Pancreas (tissue), 10 donors: ENCODE measurements around the gene BEST1. TPM values are rescaled to one million over a fixed set of nuclear protein-coding genes. Genes with fewer than 3 reads are reported as not detected.

ENCODE experiments used
- ATAC-seq, 4 donors: fragments of 200-7000 bp; cut with Tn5 transposase; one replicate each; pipeline versions ENCODE4 v1.8.0 to v1.9.1; 2020; ENCODE audit warnings: mild to moderate bottlenecking in 4 of 4, moderate library complexity in 4 of 4
- DNase-seq, 6 donors: peaks; one replicate each; pipeline ENCODE4 v3.0.0-alpha.2; 2020
- FAIRE-seq: peaks from 2 replicates; lab custom pipeline; 2012; peaks lifted over from hg19 to GRCh38; lab: Jason Lieb, UNC
- H3K27ac ChIP-seq, 4 donors: fragments of 200-600 bp; sonication (generic); 1 replicate in 3 of 4; 2 replicates in 1 of 4; pipeline versions ENCODE4 v1.5.0 to v1.8.0; 2020
- H3K27me3 ChIP-seq, 4 donors: fragments of 200-600 bp; one replicate each; pipeline ENCODE4 v1.8.0; 2021
- H3K36me3 ChIP-seq, 3 donors: fragments of 200-600 bp; sonication (generic) in 1 of 3; one replicate each; pipeline versions ENCODE4 v1.5.0 to v1.8.0; 2020 to 2021
- H3K4me1 ChIP-seq, 3 donors: fragments of 200-600 bp; one replicate each; pipeline ENCODE4 v1.8.0; 2021
- H3K4me3 ChIP-seq, 4 donors: fragments of 200-600 bp; sonication (generic) in 2 of 4; one replicate each; pipeline versions ENCODE4 v1.5.0 to v1.8.0; 2020 to 2021
- H3K9me3 ChIP-seq, 4 donors: fragments of 200-600 bp; one replicate each; pipeline ENCODE4 v1.8.0; 2021
- CTCF ChIP-seq, 4 donors: fragments of 200-600 bp; sonication (generic) in 3 of 4; IDR thresholded peaks; one replicate each; pipeline versions ENCODE4 v1.5.0 to v1.8.0; 2021; ENCODE audit warnings: antibody characterized with exemption in 4 of 4
- WGBS, 2 donors: extraction: QIAGEN DNeasy Blood & Tissue Kit; methylation state at CpG; one replicate each; pipeline ENCODE4 v1.1.7; 2013; 5-methylcytosine and 5-hydroxymethylcytosine counted together
- intact Hi-C, 3 donors: fragments of 100-400 bp; cut with DNase I; formaldehyde crosslinking; loops; one replicate each; pipeline versions ENCODE4 v1.11.1 to v1.14.2; 2022
- polyA plus RNA-seq, 2 donors: library from polyadenylated mRNA; stranded (reverse); fragments of 200-250 nt; gene quantifications; one replicate each; pipeline ENCODE4 v1.2.3, GENCODE V29; 2013
- total RNA-seq, 6 donors: library from RNA; stranded (reverse); fragmentation: NEBNext Ultra II Directional in 4 of 6; extraction: Animal tissue kit (Norgen Biotek cat#: 25700) in 4 of 6; gene quantifications; one replicate each; pipeline versions ENCODE4 v1.2.1 to v1.2.4, GENCODE V29; 2021 to 2023
- donor health status: healthy with polysubstance abuse.
- donor health status: DM: no; HTN: no; CAD: no; lungs with moderate emphysema.
- donor health status: DM: no; HTN: no; CAD: no.
- donor health status: control.
- donor health status: control.
- donor health status: Bipolar disorder and iron deficiency.
- donor health status: DM: yes; HTN: yes; CAD: no.
- donor health status: DM: no; HTN: no; CAD: no.
- donor health status: DM: no; HTN: no; CAD: no.
- donor health status: DM: yes; HTN: yes; CAD: no.

BEST1 gene
- total and polyA plus RNA-seq, 8 donors = 0.43 to 2.4 (median 1.1) TPM

GRCh38 chr11:61946894-61947293, 3.3 kb upstream of the BEST1 start:
- WGBS, 2 donors = 88 to 94% methylated on average over 5 of the region's 5 CpGs
- Histone ChIP-seq H3K9me3 (no peaks in the 10 kb centered on the region), H3K4me3 (no peak overlapping the region), H3K4me1 (peaks cover 11 to 18% (median 17%) of the 10 kb centered on the region in 3 donors), H3K27me3 (no peaks in the 10 kb centered on the region), H3K36me3 (no peaks in the 10 kb centered on the region), H3K27ac (no peak overlapping the region)
- ATAC-seq = no peak
- intact Hi-C loops = loop anchor here (2.0 to 10.0 kb wide), 2 partner anchors 48 to 142 kb away; no protein-coding TSS in a partner anchor
- no peak for TF ChIP-seq CTCF (IDR thresholded peaks at IDR 0.05)
- no peak for DNase-seq
- no peak for FAIRE-seq

GRCh38 chr11:61947486-61948210, 2.5 kb upstream of the BEST1 start:
- DNase-seq (peak; percentile 75 to 91 (median 86)), ATAC-seq (peak; percentile 67 to 90 (median 85)), FAIRE-seq (no peak)
- Histone ChIP-seq H3K4me3 (no peak overlapping the region), H3K36me3 (no peaks in the 10 kb centered on the region), H3K4me1 (peaks cover 11 to 18% (median 17%) of the 10 kb centered on the region in 3 donors), H3K27me3 (no peaks in the 10 kb centered on the region), H3K27ac (no peak overlapping the region), H3K9me3 (no peaks in the 10 kb centered on the region)
- peak; percentile 73 to 76 (median 74) for TF ChIP-seq CTCF (IDR thresholded peaks at IDR 0.05)
- intact Hi-C loops = loop anchor here (2.0 to 10.0 kb wide), 2 partner anchors 49 to 143 kb away; no protein-coding TSS in a partner anchor
- 4 to 5% methylated on average over 8 of the region's 8 CpGs for WGBS, 2 donors

- Histone ChIP-seq H3K27ac (peak overlapping the region in 1 of 4 donors; percentile 20), H3K4me3 (no peak overlapping the region), H3K36me3 (no peaks in the 10 kb centered on the region), H3K9me3 (no peaks in the 10 kb centered on the region), H3K4me1 (peaks cover 11 to 18% (median 17%) of the 10 kb centered on the region in 3 donors), H3K27me3 (no peaks in the 10 kb centered on the region)
- ATAC-seq = peak in 3 of 4 donors; percentile 19 to 28 (median 23)
- intact Hi-C loops = loop anchor here in 1 of 3 donors (10.0 kb wide), 1 partner anchor 144 kb away; no protein-coding TSS in a partner anchor
- no peak for FAIRE-seq
- 25 to 28% methylated on average over 7 of the region's 7 CpGs for WGBS, 2 donors
- no peak for TF ChIP-seq CTCF (IDR thresholded peaks at IDR 0.05)
- no peak for DNase-seq
These were observed 1.6 kb upstream of the BEST1 start for GRCh38 chr11:61948505-61948904.

GRCh38 chr11:61949169-61950034, 749 bp upstream of the BEST1 start:
- no peak for TF ChIP-seq CTCF (IDR thresholded peaks at IDR 0.05)
- WGBS, 2 donors = 27 to 33% methylated on average over 9 of the region's 9 CpGs
- DNase-seq (peak in 5 of 6 donors; percentile 66 to 93 (median 82)), FAIRE-seq (no peak), ATAC-seq (peak; percentile 76 to 88 (median 84))
- peak overlapping the region in 2 of 4 donors; percentile 37 to 47 for H3K27ac ChIP-seq
- peaks cover 11 to 18% (median 17%) of the 10 kb centered on the region in 3 donors for H3K4me1 ChIP-seq
- no peaks in the 10 kb centered on the region for H3K27me3 ChIP-seq
- H3K36me3 ChIP-seq = no peaks in the 10 kb centered on the region
- intact Hi-C loops = loop anchor here (10.0 kb wide), 2 partner anchors 105 to 145 kb away; no protein-coding TSS in a partner anchor
- no peaks in the 10 kb centered on the region for H3K9me3 ChIP-seq
- H3K4me3 ChIP-seq = no peak overlapping the region
